Gastroesophageal sphincter (tissue), 3 donors: ENCODE data around the gene RPS6KL1.

Experiments used
- CTCF ChIP-seq, 4 experiments: fragments of 200-600 bp in 2 of 4; fragments of 450-650 bp in 2 of 4; sonication (generic) in 1 of 4; IDR thresholded peaks; one replicate each; pipeline ENCODE4 v1.5.1; 2017 to 2019; ENCODE audit warnings: antibody characterized with exemption in 4 of 4, mild to moderate bottlenecking in 2 of 4, moderate library complexity in 2 of 4
- EP300 ChIP-seq: sonication (generic); formaldehyde crosslinking; IDR thresholded peaks from one replicate; pipeline ENCODE4 v1.6.1; 2017; ENCODE audit warnings: antibody characterized with exemption, mild to moderate bottlenecking
- POLR2A ChIP-seq, 2 donors: fragments of 450-650 bp; IDR thresholded peaks; one replicate each; pipeline ENCODE4 v1.6.1; 2017; ENCODE audit warnings: antibody characterized with exemption in 2 of 2, mild to moderate bottlenecking in 2 of 2, moderate library complexity in 1 of 2
- POLR2AphosphoS5 ChIP-seq: sonication (generic); formaldehyde crosslinking; IDR thresholded peaks from one replicate; pipeline ENCODE4 v1.6.1; 2017; ENCODE audit warnings: antibody characterized with exemption

GRCh38 chr14:74965486-74966153 is 42.6 kb upstream of the RPS6KL1 start:
- no peak for TF ChIP-seq POLR2AphosphoS5
- TF ChIP-seq POLR2A (IDR thresholded peaks at IDR 0.05): no peak
- no peak for TF ChIP-seq EP300
- no peak for TF ChIP-seq CTCF (IDR thresholded peaks at IDR 0.05)
